Measurements from ENCODE around the gene MIB1. TPM values are rescaled to one million over a fixed set of nuclear protein-coding genes. Genes with fewer than 3 reads are reported as not detected.

Gene MIB1
- total RNA-seq, 1 experiment from 2014 or later: 48.8 TPM

- no peaks in the 10 kb centered on the region for H3K23me2 ChIP-seq (ENCODE audit: insufficient read length, low read depth, low read length, poor library complexity, severe bottlenecking)
- H3K23ac ChIP-seq (ENCODE audit: insufficient read length, low read depth, low read length): no peak overlapping the region
- H3K79me1 ChIP-seq (ENCODE audit: insufficient read depth, low read depth, low read length, poor library complexity, severe bottlenecking): no peaks in the 10 kb centered on the region
- no peak overlapping the region for H3K18ac ChIP-seq (ENCODE audit: insufficient read length, low read depth, low read length)
- H3K4ac ChIP-seq (ENCODE audit: low read depth, low read length): no peak overlapping the region
- H3K9me3 ChIP-seq (ENCODE audit: control insufficient read depth, low read depth, low read length): no peaks in the 10 kb centered on the region
- no CpG with 5 or more reads among the region's 5 CpGs for WGBS (ENCODE audit: extremely low coverage, insufficient read length, low lambda C conversion rate)
- H3K27ac Mint-ChIP-seq: no peak overlapping the region
- no peak for DNase-seq
- H2BK15ac ChIP-seq (ENCODE audit: low read depth, low read length): no peak overlapping the region
- H3K27me3 Mint-ChIP-seq (ENCODE audit: low read depth): peaks cover 81% of the 10 kb centered on the region
- peaks cover 2% of the 10 kb centered on the region; the same call in 1 of the 2 replicates for H3K4me1 ChIP-seq (ENCODE audit: insufficient read depth, low read length)
- H2AFZ ChIP-seq (ENCODE audit: low read length): no peak overlapping the region
- no peaks in the 10 kb centered on the region for H4K20me1 ChIP-seq (ENCODE audit: control insufficient read depth, insufficient read depth, insufficient read length)
- no peak overlapping the region for H3K9ac ChIP-seq (ENCODE audit: extremely low read depth, insufficient read length, low read length)
- H3K79me2 ChIP-seq (ENCODE audit: insufficient read depth, low read length): no peaks in the 10 kb centered on the region
- no peak overlapping the region for H4K91ac ChIP-seq (ENCODE audit: insufficient read length, low read depth, low read length)
- peaks cover 5 to 9% of the 10 kb centered on the region in 2 experiments; a peak in 2 of 4 replicates for H3K4me1 Mint-ChIP-seq
- no peak overlapping the region for H3K27ac ChIP-seq (ENCODE audit: insufficient read length, low read depth, low read length)
- H3K4me2 ChIP-seq (ENCODE audit: insufficient read depth, insufficient read length, low read length): no peak overlapping the region
- H3K56ac ChIP-seq (ENCODE audit: insufficient read length, low read depth, low read length): no peak overlapping the region
- no peak overlapping the region for H3T11ph ChIP-seq (ENCODE audit: low read length)
- H3K27me3 ChIP-seq (ENCODE audit: insufficient read depth, low read length): peaks cover 10% of the 10 kb centered on the region
- H2BK120ac ChIP-seq (ENCODE audit: low read depth, low read length, poor library complexity, severe bottlenecking): no peak overlapping the region
- TF ChIP-seq CTCF (conservative IDR thresholded peaks at IDR 0.05): peak; percentile 56
- H2BK5ac ChIP-seq (ENCODE audit: insufficient read length, low read length): no peak overlapping the region
- no peak overlapping the region for H4K8ac ChIP-seq (replicated peaks; ENCODE audit: insufficient read length, low read depth, low read length)
- no peaks in the 10 kb centered on the region for H3K36me3 Mint-ChIP-seq (ENCODE audit: insufficient read depth in 1 of 3, low read depth in 3 of 3)
- H2BK20ac ChIP-seq (ENCODE audit: low read depth, low read length, poor library complexity, severe bottlenecking): no peak overlapping the region
- H2BK12ac ChIP-seq (ENCODE audit: insufficient read length, low read depth, low read length): no peak overlapping the region
- H4K5ac ChIP-seq (ENCODE audit: insufficient read length, low read depth, low read length): no peak overlapping the region
- no peak overlapping the region for H3K14ac ChIP-seq (ENCODE audit: insufficient read depth, low read length)
- no peak overlapping the region for H3K4me3 Mint-ChIP-seq
- no peaks in the 10 kb centered on the region; a peak in 1 of 5 replicates for H3K9me3 Mint-ChIP-seq
- H2AK5ac ChIP-seq (ENCODE audit: insufficient read length, low read length): no peak overlapping the region
Measured at GRCh38 chr18:21912339-21913239, 172.0 kb downstream of the MIB1 start.

All from H9 (cell line).